IMR-90 (cell line): ENCODE measurements around the gene IGFBP5. TPM values are rescaled to one million over a fixed set of nuclear protein-coding genes. Genes with fewer than 3 reads are reported as not detected.
A peak's percentile ranks its signal among the peaks of the same experiment; 100 is the strongest.

Experiments
- ATAC-seq: fragments of 200-7000 bp; cut with Tn5 transposase; 2 replicates; pipeline ENCODE4 v1.9.1; 2020; ENCODE audit warnings: low read depth, mild to moderate bottlenecking, moderate library complexity
- BruUV-seq: library from RNA; stranded (reverse); fragments of 400-500 nt; replicated peaks from 2 replicates; lab custom pipeline; 2021; lab: Mats Ljungman, UMichigan
- CTCF ChIA-PET: fragments of 300-600 bp; formaldehyde crosslinking; extraction: SDS; loops from one replicate; lab custom pipeline; 2021; ENCODE audit warnings: antibody characterized with exemption; lab: Yijun Ruan, JAX
- POLR2A ChIA-PET: fragments of 300-600 bp; sonication (Branson Sonifier 250); formaldehyde crosslinking; loops from one replicate; lab custom pipeline; 2022; ENCODE audit warnings: antibody characterized with exemption; ENCODE audit not compliant: unreplicated experiment; lab: Charles Lee
- DNase-seq: peaks from one replicate; pipeline ENCODE4 v3.0.0; 2013
- H2AFZ ChIP-seq: replicated peaks from 2 replicates; pipeline ENCODE3; 2013; ENCODE audit warnings: low read length, mild to moderate bottlenecking; ENCODE audit not compliant: poor library complexity
- H2AK5ac ChIP-seq: 2 replicates; pipeline ENCODE4 v1.6.1; 2013; ENCODE audit warnings: low read depth, low read length, inconsistent platforms
- H2AK9ac ChIP-seq: replicated peaks from 2 replicates; pipeline ENCODE3; 2013; ENCODE audit warnings: mild to moderate bottlenecking, low read depth, low read length, moderate library complexity; ENCODE audit not compliant: poor library complexity
- H2BK120ac ChIP-seq: 2 replicates; pipeline ENCODE4 v1.6.1; 2013; ENCODE audit warnings: low read depth, low read length, inconsistent platforms
- H2BK15ac ChIP-seq: 3 replicates; pipeline ENCODE4 v1.6.1; 2013; ENCODE audit warnings: low read depth, low read length, inconsistent platforms
- H2BK20ac ChIP-seq: 2 replicates; pipeline ENCODE4 v1.6.1; 2013; ENCODE audit warnings: low read depth, mild to moderate bottlenecking, inconsistent platforms, low read length, moderate library complexity
- H2BK5ac ChIP-seq: 2 replicates; pipeline ENCODE4 v1.6.1; 2013; ENCODE audit warnings: mild to moderate bottlenecking, low read depth, low read length, inconsistent platforms; ENCODE audit not compliant: poor library complexity, severe bottlenecking
- H3K14ac ChIP-seq: replicated peaks from 2 replicates; pipeline ENCODE4 v1.6.1; 2013; ENCODE audit warnings: low read depth, low read length, inconsistent platforms
- H3K18ac ChIP-seq: 2 replicates; pipeline ENCODE4 v1.6.1; 2013; ENCODE audit warnings: low read depth, low read length, control low read depth
- H3K23ac ChIP-seq: 2 replicates; pipeline ENCODE4 v1.6.1; 2013; ENCODE audit warnings: low read depth, low read length, inconsistent platforms
- H3K27ac ChIP-seq: 2 replicates; pipeline ENCODE4 v1.5.1; 2013; ENCODE audit warnings: mild to moderate bottlenecking, control low read depth, low read length; ENCODE audit not compliant: insufficient read depth
- H3K27me3 ChIP-seq: 2 replicates; pipeline ENCODE4 v1.6.1; 2013; ENCODE audit warnings: low read length; ENCODE audit not compliant: control insufficient read depth, insufficient read depth
- H3K36me3 ChIP-seq: 2 replicates; pipeline ENCODE4 v1.6.1; 2013; ENCODE audit warnings: low read length, mixed read lengths; ENCODE audit not compliant: control insufficient read depth, insufficient read depth
- H3K4ac ChIP-seq: 2 replicates; pipeline ENCODE4 v1.6.1; 2013; ENCODE audit warnings: low read depth, low read length, inconsistent platforms
- H3K4me1 ChIP-seq: 2 replicates; pipeline ENCODE4 v1.6.1; 2013; ENCODE audit warnings: low read length, mixed read lengths; ENCODE audit not compliant: control insufficient read depth, insufficient read depth
- H3K4me2 ChIP-seq: 2 replicates; pipeline ENCODE4 v1.6.1; 2013; ENCODE audit warnings: low read depth, mild to moderate bottlenecking, control low read depth, low read length, moderate library complexity
- H3K4me3 ChIP-seq: 2 replicates; pipeline ENCODE4 v1.5.1; 2013; ENCODE audit warnings: low read depth, mild to moderate bottlenecking, control low read depth, low read length, moderate library complexity; ENCODE audit not compliant: insufficient read depth
- H3K56ac ChIP-seq: 2 replicates; pipeline ENCODE4 v1.6.1; 2013; ENCODE audit warnings: low read length, inconsistent platforms; ENCODE audit not compliant: insufficient read depth; ENCODE audit errors: extremely low read depth
- H3K79me1 ChIP-seq, 2 experiments: 2 replicates each; pipeline ENCODE4 v1.6.1; 2013; ENCODE audit warnings: low read length in 2 of 2, inconsistent platforms in 1 of 2, low read depth in 1 of 2
- H3K9ac ChIP-seq: 2 replicates; pipeline ENCODE4 v1.6.1; 2013; ENCODE audit warnings: low read depth, low read length, control low read depth
- H3K9me1 ChIP-seq: 2 replicates; pipeline ENCODE4 v1.6.1; 2013; ENCODE audit warnings: low read length, inconsistent platforms; ENCODE audit not compliant: insufficient read depth
- H3K9me3 ChIP-seq: 2 replicates; pipeline ENCODE4 v1.6.1; 2013; ENCODE audit warnings: low read length; ENCODE audit not compliant: control insufficient read depth, insufficient read depth
- H4K20me1 ChIP-seq: 2 replicates; pipeline ENCODE4 v1.6.1; 2013; ENCODE audit warnings: low read length, inconsistent platforms; ENCODE audit not compliant: insufficient read depth
- H4K5ac ChIP-seq: 2 replicates; pipeline ENCODE4 v1.6.1; 2013; ENCODE audit warnings: mild to moderate bottlenecking, low read depth, low read length, control low read depth
- H4K8ac ChIP-seq, 2 experiments: 2 replicates each; pipeline ENCODE4 v1.6.1; 2013; ENCODE audit warnings: low read depth in 2 of 2, low read length in 2 of 2, control low read depth in 1 of 2, inconsistent platforms in 1 of 2
- H4K91ac ChIP-seq: 2 replicates; pipeline ENCODE4 v1.6.1; 2013; ENCODE audit warnings: low read depth, low read length, inconsistent platforms; ENCODE audit not compliant: insufficient read depth
- BHLHE40 ChIP-seq: fragments of 150-350 bp; IDR thresholded peaks from 2 replicates; pipeline ENCODE4 v1.6.1; 2016; ENCODE audit warnings: mild to moderate bottlenecking, low read depth, low read length
- CEBPB ChIP-seq: IDR thresholded peaks from 2 replicates; pipeline ENCODE4 v1.6.1; 2012; ENCODE audit warnings: low read depth, low read length, improper control_type of control experiment
- CHD1 ChIP-seq: IDR thresholded peaks from 2 replicates; pipeline ENCODE4 v1.6.1; 2012; ENCODE audit warnings: low read depth, low read length, improper control_type of control experiment
- CTCF ChIP-seq: conservative IDR thresholded peaks from 2 replicates; pipeline ENCODE4 v1.5.1; 2012; ENCODE audit warnings: mild to moderate bottlenecking, low read depth, low read length, improper control_type of control experiment
- ELK1 ChIP-seq: fragments of 150-350 bp; IDR thresholded peaks from 2 replicates; pipeline ENCODE4 v1.6.1; 2016; ENCODE audit warnings: low read depth, mild to moderate bottlenecking, low read length, moderate library complexity, borderline replicate concordance
- FOS ChIP-seq: fragments of 150-350 bp; IDR thresholded peaks from 2 replicates; pipeline ENCODE4 v1.6.1; 2016; ENCODE audit warnings: low read depth, low read length
- MAFK ChIP-seq: IDR thresholded peaks from 2 replicates; pipeline ENCODE4 v1.6.1; 2012; ENCODE audit warnings: low read depth, low read length, improper control_type of control experiment
- MAZ ChIP-seq: IDR thresholded peaks from 2 replicates; pipeline ENCODE4 v1.6.1; 2012; ENCODE audit warnings: low read depth, mild to moderate bottlenecking, low read length, improper control_type of control experiment, moderate library complexity, borderline replicate concordance
- MXI1 ChIP-seq: IDR thresholded peaks from 2 replicates; pipeline ENCODE4 v1.6.1; 2012; ENCODE audit warnings: low read depth, mild to moderate bottlenecking, low read length, moderate library complexity, borderline replicate concordance
- NFE2L2 ChIP-seq: fragments of 150-350 bp; IDR thresholded peaks from 2 replicates; pipeline ENCODE4 v1.6.1; 2016; ENCODE audit warnings: low read depth, mild to moderate bottlenecking, low read length
- POLR2A ChIP-seq: IDR thresholded peaks from 2 replicates; pipeline ENCODE4 v1.6.1; 2012; ENCODE audit warnings: mild to moderate bottlenecking, low read depth, low read length
- RAD21 ChIP-seq: IDR thresholded peaks from 2 replicates; pipeline ENCODE4 v1.6.1; 2012; ENCODE audit warnings: low read length, improper control_type of control experiment
- RCOR1 ChIP-seq: IDR thresholded peaks from 2 replicates; pipeline ENCODE4 v1.6.1; 2012; ENCODE audit warnings: mild to moderate bottlenecking, low read length, improper control_type of control experiment; ENCODE audit not compliant: insufficient replicate concordance
- RFX5 ChIP-seq: IDR thresholded peaks from 2 replicates; pipeline ENCODE4 v1.8.0; 2012; ENCODE audit warnings: low read depth, mild to moderate bottlenecking, low read length, moderate library complexity
- SMC3 ChIP-seq: fragments of 150-350 bp; IDR thresholded peaks from 2 replicates; pipeline ENCODE4 v1.6.1; 2016; ENCODE audit warnings: low read depth, mild to moderate bottlenecking, antibody characterized with exemption, low read length, moderate library complexity
- USF2 ChIP-seq: fragments of 150-350 bp; IDR thresholded peaks from 2 replicates; pipeline ENCODE4 v1.6.1; 2017; ENCODE audit warnings: mild to moderate bottlenecking, antibody characterized with exemption, low read length, low read depth
- WGBS, 2 experiments: methylation state at CpG; one replicate each; pipeline versions ENCODE4 v1.1.5 to v1.1.7; 2013; ENCODE audit warnings: missing lambda C conversion rate in 2 of 2; ENCODE audit not compliant: insufficient read length in 1 of 2; ENCODE audit errors: extremely low coverage in 2 of 2; 5-methylcytosine and 5-hydroxymethylcytosine counted together
- dilution Hi-C: fragments of 300-500 bp; cut with HindIII; formaldehyde crosslinking; loops from one replicate; pipeline ENCODE4 v1.14.3; 2018; ENCODE audit warnings: low sequenced_read_pairs; ENCODE audit not compliant: unreplicated experiment
- in situ Hi-C: fragments of 300-500 bp; cut with MboI; formaldehyde crosslinking; loops from 3 replicates; pipeline ENCODE4 v1.14.3; 2019; ENCODE audit warnings: low sequenced_read_pairs, inconsistent platforms, mixed read lengths
- intact Hi-C: fragments of 100-400 bp; cut with micrococcal nuclease; formaldehyde crosslinking; loops from 2 replicates; pipeline ENCODE4 v1.10.0; 2022
- polyA plus RNA-seq, 3 experiments: library from polyadenylated mRNA; depleted of rRNA; stranded (reverse); fragments of >200 nt; gene quantifications; 2 replicates each; pipeline ENCODE4 v1.2.3, GENCODE V29; 2012; ENCODE audit warnings: low replicate concordance in 1 of 3
- total RNA-seq: library from RNA; depleted of rRNA; stranded (reverse); fragments of >200 nt; gene quantifications from 2 replicates; pipeline ENCODE4 v1.2.3, GENCODE V29; 2012

IGFBP5 gene
- total and polyA plus RNA-seq, 2 of the 4 experiments (the other 2 are of a cell fraction): 392 to 1,339 TPM

GRCh38 chr2:216717491-216717901 is 22.1 kb upstream of the IGFBP5 start:
- no peak overlapping the region for H3K9ac ChIP-seq

More at GRCh38 chr2:216717491-216717901, 22.1 kb upstream of the IGFBP5 start:
- Histone ChIP-seq H3K27ac (no peak overlapping the region), H3K4ac (no peak overlapping the region), H4K91ac (no peak overlapping the region), H4K5ac (no peak overlapping the region), H2AK5ac (no peak overlapping the region), H3K9me1 (peaks cover 6% of the 10 kb centered on the region; the same call in 1 of the 2 replicates), H2BK15ac (0 out of 3 replicates have a peak overlapping the region, but pooled peaks have one; percentile 1), H2BK120ac (no peak overlapping the region), H3K4me2 (no peak overlapping the region), H3K36me3 (no peaks in the 10 kb centered on the region), H3K27me3 (no peaks in the 10 kb centered on the region), H2AFZ (peak overlapping the region; percentile 65), H3K18ac (no peak overlapping the region), H4K20me1 (no peaks in the 10 kb centered on the region), H3K4me1 (peaks cover 10% of the 10 kb centered on the region), H3K23ac (no peak overlapping the region), H3K79me1 (no peaks in the 10 kb centered on the region), H2BK20ac (no peak overlapping the region), H3K14ac (no peak overlapping the region), H3K9me3 (no peaks in the 10 kb centered on the region), H4K8ac (no peak overlapping the region), H2BK5ac (no peak overlapping the region), H2AK9ac (no peak overlapping the region), H3K56ac (no peak overlapping the region), H3K4me3 (no peak overlapping the region)
- 40% methylated on average over 1 of the region's 4 CpGs; no CpG with 5 or more reads in 1 of the 2 experiments for WGBS, 2 experiments
- POLR2A ChIA-PET: no interaction called here
- BruUV-seq: no TSS peak
- no peak for ATAC-seq
- in situ Hi-C loops (no loop called here), intact Hi-C loops (no loop called here), dilution Hi-C loops (no loop called here)
- TF ChIP-seq USF2 (no peak), CHD1 (no peak), MXI1 (no peak), SMC3 (no peak), CTCF (no peak), BHLHE40 (no peak), ELK1 (no peak), RAD21 (no peak), NFE2L2 (no peak), FOS (no peak), POLR2A (no peak), CEBPB (no peak), RFX5 (no peak), RCOR1 (no peak), MAZ (no peak), MAFK (no peak)
- DNase-seq: no peak
- CTCF ChIA-PET: no interaction called here
